22Rv1 (cell line): ENCODE results near the gene CNP.

Source experiments
- H3K27ac ChIP-seq: fragments of 450-650 bp; 2 replicates; pipeline ENCODE4 v1.5.1; 2017
- ZFX ChIP-seq: fragments of 450-650 bp; IDR thresholded peaks from 2 replicates; pipeline ENCODE4 v1.6.1; 2017; ENCODE audit warnings: antibody characterized with exemption, borderline replicate concordance
- TF ChIP-seq, protein P1 (sequence below): fragments of 450-650 bp; IDR thresholded peaks from 2 replicates; pipeline ENCODE4 v1.5.1; 2017; ENCODE audit warnings: mild to moderate bottlenecking

Gene CNP

DNA sequence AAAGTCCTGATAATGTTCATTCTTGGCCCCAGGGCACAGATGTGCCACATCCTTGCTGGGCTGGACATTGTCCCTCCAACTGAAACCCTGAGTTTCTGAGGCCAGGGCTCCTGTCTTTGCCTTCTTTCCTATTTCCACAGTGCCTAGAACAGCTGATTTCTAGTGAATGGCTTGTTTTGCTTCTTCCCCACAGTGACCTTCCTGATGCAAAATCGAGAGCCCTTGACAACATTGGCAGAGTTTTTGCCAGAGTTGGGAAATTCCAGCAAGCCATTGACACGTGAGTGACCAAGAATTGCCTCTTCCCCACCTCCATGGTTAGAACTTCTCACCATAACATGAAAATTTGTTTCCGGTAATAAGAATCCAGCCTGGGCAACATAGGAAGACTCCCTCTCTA lies 21.7 kb upstream of the CNP start:
- no peak for TF ChIP-seq ZFX
- TF ChIP-seq, protein P1, sequence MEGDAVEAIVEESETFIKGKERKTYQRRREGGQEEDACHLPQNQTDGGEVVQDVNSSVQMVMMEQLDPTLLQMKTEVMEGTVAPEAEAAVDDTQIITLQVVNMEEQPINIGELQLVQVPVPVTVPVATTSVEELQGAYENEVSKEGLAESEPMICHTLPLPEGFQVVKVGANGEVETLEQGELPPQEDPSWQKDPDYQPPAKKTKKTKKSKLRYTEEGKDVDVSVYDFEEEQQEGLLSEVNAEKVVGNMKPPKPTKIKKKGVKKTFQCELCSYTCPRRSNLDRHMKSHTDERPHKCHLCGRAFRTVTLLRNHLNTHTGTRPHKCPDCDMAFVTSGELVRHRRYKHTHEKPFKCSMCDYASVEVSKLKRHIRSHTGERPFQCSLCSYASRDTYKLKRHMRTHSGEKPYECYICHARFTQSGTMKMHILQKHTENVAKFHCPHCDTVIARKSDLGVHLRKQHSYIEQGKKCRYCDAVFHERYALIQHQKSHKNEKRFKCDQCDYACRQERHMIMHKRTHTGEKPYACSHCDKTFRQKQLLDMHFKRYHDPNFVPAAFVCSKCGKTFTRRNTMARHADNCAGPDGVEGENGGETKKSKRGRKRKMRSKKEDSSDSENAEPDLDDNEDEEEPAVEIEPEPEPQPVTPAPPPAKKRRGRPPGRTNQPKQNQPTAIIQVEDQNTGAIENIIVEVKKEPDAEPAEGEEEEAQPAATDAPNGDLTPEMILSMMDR = no peak
- H3K27ac ChIP-seq = no peak overlapping the region

DNA sequence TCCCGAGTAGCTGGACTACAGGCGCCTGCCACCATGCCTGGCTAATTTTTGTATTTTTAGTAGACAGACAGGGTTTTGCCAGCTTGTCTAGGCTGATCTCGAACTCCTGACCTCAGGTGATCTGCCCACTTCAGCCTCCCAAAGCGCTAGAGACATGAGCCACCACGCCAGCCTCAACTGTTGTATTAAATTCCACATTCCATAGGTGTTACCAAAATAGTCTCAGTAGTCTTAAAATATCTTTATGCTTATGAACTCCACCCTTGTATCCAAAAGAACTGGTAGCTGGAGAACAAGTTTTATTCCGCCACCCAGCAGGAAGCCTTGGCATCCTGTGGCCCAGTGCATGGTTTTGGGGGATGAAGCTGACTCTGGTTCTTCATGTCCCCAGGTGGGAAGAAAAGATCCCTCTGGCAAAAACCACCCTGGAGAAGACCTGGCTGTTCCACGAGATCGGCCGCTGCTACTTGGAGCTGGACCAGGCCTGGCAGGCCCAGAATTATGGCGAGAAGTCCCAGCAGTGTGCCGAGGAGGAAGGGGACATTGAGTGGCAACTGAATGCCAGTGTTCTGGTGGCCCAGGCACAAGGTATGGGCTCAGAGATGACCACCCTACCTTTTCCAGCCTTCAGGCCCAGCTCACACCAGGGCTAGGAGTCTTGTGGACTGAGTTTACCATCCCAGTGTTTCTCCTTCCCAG lies 17.7 kb upstream of the CNP start:
- TF ChIP-seq ZFX = no peak
- TF ChIP-seq, protein P1 = no peak
- H3K27ac ChIP-seq = no peak overlapping the region

DNA sequence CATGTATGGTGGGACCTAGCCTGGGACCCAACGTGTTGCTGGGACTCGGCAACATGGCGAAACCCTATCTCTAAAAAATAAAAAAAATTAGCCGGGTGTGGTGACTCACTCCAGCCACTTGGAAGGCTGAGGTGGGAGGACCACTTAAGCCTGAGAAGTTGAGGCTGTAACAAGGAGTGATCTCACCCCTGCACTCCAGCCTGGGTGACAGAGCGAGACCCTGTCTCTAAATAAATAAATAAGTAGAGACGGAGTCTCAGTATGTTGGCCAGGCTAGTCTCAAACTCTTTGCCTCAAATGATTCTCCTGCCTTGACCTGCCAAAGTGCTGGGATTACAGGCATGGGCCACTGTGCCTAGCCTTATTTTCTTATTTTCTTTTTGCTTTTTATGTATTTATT lies 10.1 kb upstream of the CNP start:
- TF ChIP-seq, protein P1 = no peak
- TF ChIP-seq ZFX = no peak
- no peak overlapping the region for H3K27ac ChIP-seq

DNA sequence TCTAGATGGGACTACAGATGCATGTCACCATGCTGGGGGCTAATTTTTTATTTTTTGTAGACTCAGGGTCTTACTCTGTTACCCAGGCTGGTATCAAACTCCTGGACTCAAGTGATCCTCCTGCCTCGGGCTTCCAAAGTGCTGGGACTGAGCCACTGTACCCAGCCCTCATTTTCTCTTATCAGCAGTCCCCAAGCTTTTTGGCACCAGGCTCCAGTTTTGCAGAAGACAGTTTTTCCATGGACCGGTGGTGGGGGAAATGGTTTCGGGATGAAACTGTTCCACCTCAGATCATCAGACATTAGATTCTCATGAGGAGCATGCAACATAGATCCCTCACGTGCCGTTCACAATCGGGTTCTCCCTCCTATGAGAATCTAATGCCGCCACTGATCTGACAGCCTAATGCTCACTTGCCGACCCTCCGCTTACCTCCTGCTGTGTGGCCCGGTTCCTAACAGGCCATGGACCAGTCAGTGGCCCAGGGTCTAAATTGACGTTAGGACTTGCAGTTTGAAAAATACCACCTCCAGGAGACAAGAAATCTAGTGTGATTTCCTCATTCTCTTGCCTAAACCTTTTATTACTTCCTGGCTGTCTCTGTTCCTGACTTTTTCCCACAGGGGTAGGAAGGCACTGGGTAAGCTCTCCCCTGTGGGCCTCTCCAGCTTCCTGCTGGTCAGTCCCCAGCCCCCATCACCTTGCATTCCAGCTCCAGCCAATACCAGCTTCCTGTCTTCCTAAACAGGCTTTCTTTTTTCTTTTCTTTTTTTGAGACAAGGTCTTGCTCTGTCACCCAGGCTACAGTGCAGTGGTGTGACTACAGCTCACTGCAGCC lies 9.3 kb upstream of the CNP start:
- H3K27ac ChIP-seq = no peak overlapping the region
- TF ChIP-seq, protein P1 = no peak
- no peak for TF ChIP-seq ZFX

DNA sequence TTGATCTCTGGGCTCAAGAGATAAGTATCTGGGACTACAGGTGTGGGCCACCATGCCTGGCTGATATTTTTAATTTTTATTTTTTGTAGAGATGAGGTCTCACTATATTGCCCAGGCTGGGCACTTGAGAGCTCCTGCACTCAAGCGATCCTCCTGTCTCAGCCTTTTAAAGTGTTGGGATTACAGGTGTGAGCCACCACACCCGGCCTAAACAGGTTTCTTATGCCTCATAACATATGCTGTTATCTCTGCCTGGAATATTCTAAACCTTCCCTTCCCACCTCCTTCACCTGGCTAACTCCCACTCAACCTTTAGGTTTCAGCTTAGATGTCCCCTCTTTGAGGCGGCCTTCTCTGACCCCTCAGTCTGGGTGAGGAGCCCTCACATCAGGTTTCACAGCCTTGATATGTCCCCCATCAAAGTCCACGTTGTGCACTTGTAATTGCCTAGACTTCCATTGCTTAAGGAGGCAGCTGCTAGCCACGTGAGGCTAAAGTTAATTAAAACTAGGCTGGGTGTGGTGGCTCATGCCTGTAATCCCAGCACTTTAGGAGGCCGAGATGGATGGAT lies 8.6 kb upstream of the CNP start:
- TF ChIP-seq ZFX = no peak
- TF ChIP-seq, protein P1 = no peak
- H3K27ac ChIP-seq = no peak overlapping the region

DNA sequence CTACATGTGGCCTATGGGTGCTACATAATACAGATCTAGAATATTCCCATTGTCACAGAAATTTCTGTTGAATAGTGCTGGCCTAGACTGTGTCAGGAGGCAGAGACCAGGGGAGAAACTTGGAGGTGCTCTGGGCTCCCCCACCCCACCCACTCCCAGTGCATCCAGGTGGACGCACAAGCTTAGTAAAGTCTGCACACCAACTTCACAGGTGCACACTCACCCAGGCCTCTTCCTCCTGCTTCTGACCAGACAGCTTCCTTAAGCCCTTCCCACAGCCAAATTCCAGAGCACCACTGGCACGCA lies 7.6 kb upstream of the CNP start:
- no peak for TF ChIP-seq ZFX
- TF ChIP-seq, protein P1 = no peak
- H3K27ac ChIP-seq = no peak overlapping the region
